SK-MEL-5 (cell line): Measurements from ENCODE around the gene REL. TPM values are rescaled to one million over a fixed set of nuclear protein-coding genes. Genes with fewer than 3 reads are reported as not detected.

Experiments used
- DNase-seq: peaks from one replicate; pipeline ENCODE4 v3.0.0-alpha.2; 2016; ENCODE audit warnings: low read depth, low spot score
- in situ Hi-C: cut with HindIII; loops from 2 replicates; pipeline ENCODE4 v1.10.0; 2016; ENCODE audit warnings: low sequenced_read_pairs, high pct_unique_total_duplicates, low pct_unique_long_range_greater_than_20kb
- polyA plus RNA-seq, 2 experiments: library from polyadenylated mRNA; depleted of rRNA; stranded (reverse); fragments of >200 nt; gene quantifications; 2 replicates each; pipeline ENCODE4 v1.2.3, GENCODE V29; 2015
- total RNA-seq: library from RNA; depleted of rRNA; stranded (reverse); fragments of >200 nt; shearing (Covaris generic); gene quantifications from 2 replicates; pipeline ENCODE4 v1.2.3, GENCODE V29; 2014; rRNA removed

REL gene
- total RNA-seq, result 7.3 and 7.8 TPM in 2 replicates
- polyA plus RNA-seq (2015; cell fraction: cytosol; rRNA removed), result 2.5 and 4.1 TPM in 2 replicates
- 3.1 and 6.5 TPM in 2 replicates for polyA plus RNA-seq (2015; cell fraction: nucleus; rRNA removed)

DNA sequence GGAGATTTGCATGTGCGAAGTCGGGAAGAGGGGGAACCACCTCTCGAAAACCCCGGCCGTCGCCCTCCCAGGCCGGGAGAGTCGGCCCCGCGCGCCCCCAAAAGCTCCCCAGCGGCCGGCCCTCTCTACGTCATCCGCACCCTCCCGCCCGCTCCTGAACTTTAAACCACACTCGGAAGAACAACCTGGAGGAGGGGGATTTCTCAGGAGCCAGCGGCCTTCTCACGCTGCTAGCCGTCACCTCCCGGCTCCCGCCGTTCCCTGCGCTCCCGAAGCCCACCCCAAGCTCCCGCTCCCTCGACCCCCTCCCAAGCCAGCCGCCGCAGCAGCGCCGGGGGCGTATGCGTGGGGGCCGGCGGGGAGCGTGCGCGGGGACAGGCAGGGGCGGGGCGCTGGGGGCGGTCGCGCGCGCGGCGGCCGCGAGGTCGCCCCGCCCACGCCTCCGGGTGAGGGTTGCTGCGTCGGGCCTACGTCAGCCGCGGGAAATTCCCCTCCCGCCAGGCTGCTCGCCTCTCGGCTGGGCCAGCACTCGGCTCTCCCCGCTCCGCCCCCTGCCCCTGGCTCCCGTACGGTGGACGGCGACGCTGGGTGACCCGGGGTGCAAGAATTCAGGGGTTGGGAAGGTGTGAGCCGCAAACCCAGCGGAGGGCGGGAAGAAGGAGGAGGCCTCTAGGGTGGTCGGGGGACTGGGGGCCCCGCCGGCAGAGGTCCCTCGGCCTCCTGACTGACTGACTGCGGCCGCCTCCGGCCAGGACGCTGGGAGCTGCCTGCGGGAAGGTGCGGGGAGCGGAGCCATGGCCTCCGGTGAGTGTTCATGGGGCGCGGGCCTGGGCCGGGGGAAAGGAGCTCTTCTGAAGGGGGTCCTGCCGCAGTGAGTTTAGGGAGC is at the start of gene REL:
Gene REL, plus strand, starts transcription at position 528 of the 886 bp plus-strand sequence. Its CDS starts 267 bp downstream, at position 795.
- in situ Hi-C loops, result no loop called here

GRCh38 chr2:60831921-60832320 is 49.5 kb upstream of the REL start:
- in situ Hi-C loops, result no loop called here
- DNase-seq, result no peak

More for the DNA sequence above, at the start of gene REL:
- peak; percentile 91 for DNase-seq

GRCh38 chr2:60832621-60833020 is 48.8 kb upstream of the REL start:
- no peak for DNase-seq
- in situ Hi-C loops, result no loop called here

DNA sequence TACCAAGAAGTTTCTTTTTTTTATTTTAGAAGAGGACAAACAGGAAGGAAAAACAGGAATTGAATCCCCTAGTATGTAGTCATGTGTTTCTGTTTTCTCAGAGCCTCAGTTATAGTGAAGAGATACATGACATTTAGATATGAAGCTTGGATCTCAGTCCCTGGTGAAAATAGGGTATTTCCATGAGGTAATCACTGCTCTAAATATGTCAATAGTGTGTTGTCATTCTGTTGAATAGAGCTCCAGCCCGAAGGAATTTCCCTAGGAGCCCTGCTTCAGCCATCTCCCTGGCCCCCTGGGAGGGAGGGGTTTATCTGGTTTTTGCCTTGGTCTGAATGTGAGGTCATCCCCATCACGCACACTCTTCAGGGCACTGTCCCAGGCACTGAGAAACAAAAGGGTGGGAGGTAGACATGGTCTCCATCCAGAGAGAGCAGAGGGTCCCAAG is 47.1 kb upstream of the REL start:
- in situ Hi-C loops, result no loop called here

DNA sequence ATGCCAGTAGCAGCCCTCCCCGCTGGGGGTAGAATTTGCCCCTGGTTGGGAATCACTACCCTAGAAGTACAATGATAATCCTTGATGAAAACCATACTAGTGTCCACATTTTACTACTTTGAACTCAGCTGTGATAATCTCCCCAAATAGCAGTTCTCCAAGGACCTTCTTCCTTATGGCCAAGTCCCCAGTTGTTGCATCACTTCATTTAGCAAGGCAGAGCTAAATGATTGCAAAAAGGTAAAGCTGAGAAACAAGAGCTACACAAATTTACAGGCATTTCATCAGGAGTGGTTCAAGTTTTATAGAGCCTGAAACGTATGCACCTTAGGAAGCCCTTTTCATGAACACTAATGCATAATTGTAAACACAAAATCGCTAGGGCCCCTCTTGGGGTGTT is 44.9 kb upstream of the REL start:
- in situ Hi-C loops, result no loop called here
- DNase-seq, result no peak

More for the DNA sequence above, 47.1 kb upstream of the REL start:
- no peak for DNase-seq

DNA sequence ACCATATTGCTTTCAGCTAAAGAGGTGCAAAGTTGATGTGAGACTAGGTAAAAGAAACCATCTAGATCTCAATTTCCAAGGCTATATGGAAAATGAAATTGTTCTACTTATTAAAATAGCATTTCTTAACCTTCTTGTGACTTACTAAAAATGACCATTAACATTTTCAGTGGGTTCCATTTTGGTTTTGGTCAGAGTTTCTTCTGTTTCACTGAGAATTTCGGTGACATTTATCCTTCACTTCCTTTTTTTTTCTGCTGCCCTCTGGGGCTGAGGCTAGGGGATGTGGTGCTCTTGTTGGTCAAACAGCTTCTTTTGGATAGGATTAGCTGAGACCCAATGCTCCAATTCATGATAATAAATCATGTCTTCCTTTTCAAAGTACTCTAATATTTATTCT is 44.3 kb upstream of the REL start:
- DNase-seq, result no peak
- in situ Hi-C loops, result no loop called here

DNA sequence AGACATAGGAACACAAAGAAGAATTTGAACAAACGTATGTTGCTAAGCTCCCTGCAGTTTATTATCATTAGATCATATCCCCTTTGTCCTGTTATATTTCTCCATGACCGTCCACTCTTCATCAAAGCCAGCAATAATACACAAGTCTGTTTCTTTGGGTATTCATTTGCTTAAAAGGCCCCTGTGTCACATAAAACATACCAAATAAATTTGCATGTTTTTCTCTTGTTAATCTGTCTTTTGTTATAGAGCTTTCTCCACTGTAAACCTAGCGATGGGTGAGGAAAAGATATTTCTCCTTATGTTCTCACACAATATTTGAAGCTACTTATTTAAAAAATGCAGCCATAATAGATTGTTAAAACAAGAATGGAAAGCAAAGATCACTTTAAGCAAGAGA is 42.9 kb upstream of the REL start:
- no peak for DNase-seq
- in situ Hi-C loops, result no loop called here

GRCh38 chr2:60839126-60839813 is 42.1 kb upstream of the REL start:
- in situ Hi-C loops, result no loop called here
- no peak for DNase-seq

- in situ Hi-C loops, result no loop called here
- no peak for DNase-seq
Measured at GRCh38 chr2:60840880-60841279, 40.5 kb upstream of the REL start.

DNA sequence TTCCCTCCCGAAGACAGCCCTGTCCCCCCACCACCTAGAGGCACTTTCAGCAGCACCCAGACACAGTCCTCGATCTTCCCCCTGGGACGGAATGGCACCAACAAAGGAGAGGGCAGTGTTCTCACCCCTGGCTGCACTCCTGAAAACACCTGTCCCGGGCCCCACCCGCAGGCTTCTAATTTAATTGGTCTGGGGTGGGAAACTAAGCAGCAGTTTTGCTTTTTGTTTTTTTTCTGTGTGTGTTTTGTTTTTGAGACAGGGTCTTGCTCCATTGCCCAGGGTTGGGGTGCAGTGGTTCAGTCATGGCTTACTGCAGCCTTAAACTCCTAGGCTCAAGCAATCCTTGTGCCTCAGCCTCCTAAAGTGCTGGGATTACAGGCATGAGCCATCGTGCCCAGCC is 38.4 kb upstream of the REL start:
- no peak for DNase-seq
- in situ Hi-C loops, result no loop called here

- in situ Hi-C loops, result no loop called here
- no peak for DNase-seq
Measured at GRCh38 chr2:60844105-60844504, 37.3 kb upstream of the REL start.

- in situ Hi-C loops, result no loop called here
- no peak for DNase-seq
Measured at GRCh38 chr2:60847854-60848253, 33.5 kb upstream of the REL start.

DNA sequence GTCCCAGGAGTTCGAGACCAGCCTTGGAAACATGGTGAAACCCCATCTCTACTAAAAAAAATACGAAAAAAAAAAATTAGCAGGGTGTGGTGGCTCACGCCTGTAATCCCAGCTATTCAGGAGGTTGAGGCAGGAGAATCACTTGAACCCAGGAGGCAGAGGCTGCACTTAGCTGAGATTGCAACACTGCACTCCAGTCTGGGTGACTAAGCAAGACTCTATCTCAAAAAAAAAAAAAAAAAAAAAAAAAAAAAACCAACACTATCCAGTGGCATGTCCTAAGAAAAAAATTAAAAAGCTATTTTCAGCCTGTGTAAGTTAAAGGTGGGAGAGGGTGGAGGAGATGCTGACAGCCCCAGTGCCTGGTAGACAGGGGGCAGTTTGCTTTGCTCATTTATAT is 32.2 kb upstream of the REL start:
- no peak for DNase-seq
- in situ Hi-C loops, result no loop called here

DNA sequence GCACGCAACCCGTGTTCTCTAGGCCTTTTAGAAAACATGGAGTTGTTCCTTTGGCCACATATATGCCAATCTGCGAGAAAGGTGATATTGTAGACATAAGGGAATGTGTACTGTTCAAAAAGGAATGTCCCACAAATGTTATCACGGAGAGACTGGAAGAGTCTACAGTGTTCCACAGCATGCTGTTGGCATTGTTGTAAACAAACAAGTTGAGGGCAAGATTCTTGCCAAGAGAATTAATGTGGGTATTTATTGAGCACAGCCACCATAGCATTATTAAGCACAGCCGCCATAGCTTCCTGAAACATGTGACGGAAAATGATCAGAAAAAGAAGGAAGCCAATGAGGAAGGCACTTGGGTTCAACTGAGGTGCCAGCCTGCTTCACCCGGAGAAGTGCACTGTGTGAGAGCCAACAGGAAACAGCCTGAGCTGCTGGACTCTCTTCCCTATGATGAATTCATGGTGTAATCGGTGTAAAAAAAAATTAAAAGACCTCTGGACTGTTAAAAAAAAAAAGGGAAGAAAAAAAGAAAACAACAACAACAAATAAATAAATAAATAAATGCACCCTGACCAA is 29.0 kb upstream of the REL start:
- no peak for DNase-seq
- in situ Hi-C loops, result no loop called here

GRCh38 chr2:60853531-60853930 is 27.8 kb upstream of the REL start:
- in situ Hi-C loops, result no loop called here
- DNase-seq, result no peak

GRCh38 chr2:60855989-60856669 is 25.2 kb upstream of the REL start:
- no peak for DNase-seq
- in situ Hi-C loops, result no loop called here

DNA sequence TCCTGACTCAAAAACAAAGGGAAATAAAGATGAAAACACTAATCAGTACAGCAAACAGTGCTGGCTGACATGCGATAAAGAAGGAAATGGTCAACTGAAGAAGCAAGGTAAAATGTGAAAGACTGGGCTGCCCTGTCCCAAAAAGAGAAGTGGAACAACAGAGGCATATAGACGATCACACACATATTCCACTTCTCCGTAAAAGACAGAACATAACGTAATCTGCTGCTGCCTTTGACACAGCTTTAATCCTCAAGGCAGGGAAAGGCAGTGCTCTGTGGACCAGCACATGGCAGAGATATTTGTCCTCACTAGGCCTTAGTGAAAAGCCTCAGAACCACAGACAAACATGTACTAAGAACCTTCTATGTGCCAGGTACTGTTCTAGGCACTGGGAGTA is 24.3 kb upstream of the REL start:
- no peak for DNase-seq
- in situ Hi-C loops, result no loop called here

DNA sequence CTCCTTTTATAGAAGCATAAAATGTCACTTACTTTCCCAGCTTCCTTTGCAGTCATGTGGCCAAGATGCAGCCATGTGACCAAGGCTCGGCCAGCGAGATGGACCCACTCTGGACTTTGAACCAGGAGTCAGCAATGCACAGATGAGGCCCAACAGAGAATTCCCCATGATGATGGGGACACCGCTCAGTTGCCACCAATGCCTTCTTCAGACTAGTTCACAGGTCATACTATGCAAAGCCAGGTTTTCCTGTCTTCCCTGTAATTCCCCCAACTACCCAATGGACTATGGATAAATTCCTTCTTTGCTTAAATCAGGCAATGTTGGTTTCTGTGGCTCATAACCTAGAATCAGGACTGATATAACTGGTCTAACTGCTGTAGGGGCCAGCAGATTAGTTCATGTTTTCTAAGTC is 22.5 kb upstream of the REL start:
- no peak for DNase-seq
- in situ Hi-C loops, result no loop called here
